H1 (cell line): Measurements from ENCODE around the gene MNX1. TPM values are rescaled to one million over a fixed set of nuclear protein-coding genes. Genes with fewer than 3 reads are reported as not detected.

ENCODE experiments used
- CTCF ChIA-PET: fragments of 300-600 bp; sonication (Branson Sonifier 250); formaldehyde crosslinking; loops from one replicate; lab custom pipeline; 2021; ENCODE audit not compliant: partially characterized antibody; lab: Charles Lee
- POLR2A ChIA-PET: fragments of 300-600 bp; sonication (Branson Sonifier 250); formaldehyde crosslinking; loops from one replicate; lab custom pipeline; 2021; ENCODE audit warnings: inconsistent platforms; ENCODE audit not compliant: partially characterized antibody; lab: Charles Lee
- DNase-seq, 2 experiments: peaks; one replicate each; pipeline versions ENCODE4 v3.0.0 to v3.0.0-alpha.2; 2010 to 2022; ENCODE audit warnings: low spot score in 2 of 2, low read depth in 1 of 2, mixed read lengths in 1 of 2
- FAIRE-seq: peaks from 2 replicates; lab custom pipeline; 2011; peaks lifted over from hg19 to GRCh38; lab: Jason Lieb, UNC
- H2AFZ ChIP-seq: 2 replicates; pipeline ENCODE4 v1.8.1; 2012; ENCODE audit warnings: low read length, inconsistent platforms
- H2AK5ac ChIP-seq: 2 replicates; pipeline ENCODE4 v1.6.1; 2013; ENCODE audit warnings: low read depth, low read length
- H2BK120ac ChIP-seq: replicated peaks from 2 replicates; pipeline ENCODE3; 2013; ENCODE audit warnings: low read depth, low read length, inconsistent platforms
- H2BK12ac ChIP-seq: 2 replicates; pipeline ENCODE4 v1.6.1; 2013; ENCODE audit warnings: low read depth, low read length
- H2BK15ac ChIP-seq: 2 replicates; pipeline ENCODE4 v1.6.1; 2013; ENCODE audit warnings: low read length
- H2BK20ac ChIP-seq: 2 replicates; pipeline ENCODE4 v1.6.1; 2013; ENCODE audit warnings: low read length
- H2BK5ac ChIP-seq: 2 replicates; pipeline ENCODE4 v1.6.1; 2013; ENCODE audit warnings: low read depth, low read length
- H3K14ac ChIP-seq: 2 replicates; pipeline ENCODE4 v1.6.1; 2013; ENCODE audit warnings: inconsistent platforms; ENCODE audit not compliant: insufficient read length
- H3K18ac ChIP-seq: 2 replicates; pipeline ENCODE4 v1.6.1; 2013; ENCODE audit warnings: low read length; ENCODE audit errors: extremely low read depth
- H3K23ac ChIP-seq: 2 replicates; pipeline ENCODE4 v1.6.1; 2013; ENCODE audit warnings: inconsistent platforms; ENCODE audit not compliant: insufficient read length
- H3K23me2 ChIP-seq: 2 replicates; pipeline ENCODE4 v1.6.1; 2013; ENCODE audit warnings: low read depth, low read length
- H3K27ac ChIP-seq: 2 replicates; pipeline ENCODE4 v1.6.1; 2011; ENCODE audit warnings: low read depth, low read length, inconsistent platforms
- H3K27me3 ChIP-seq, 4 experiments: replicated peaks in 1 of 4; 1 replicate in 1 of 4; 2 replicates in 3 of 4; pipeline versions ENCODE4 v1.6.1 to v1.8.1; 2011 to 2013; ENCODE audit warnings: low read length in 3 of 4, mild to moderate bottlenecking in 3 of 4, inconsistent platforms in 2 of 4, mixed read lengths in 2 of 4, moderate library complexity in 1 of 4; ENCODE audit not compliant: control insufficient read depth in 3 of 4, insufficient read depth in 3 of 4; ENCODE audit errors: extremely low read depth in 1 of 4
- H3K36me3 ChIP-seq, 4 experiments: 2 replicates each; pipeline versions ENCODE4 v1.6.1 to v1.8.1; 2011 to 2013; ENCODE audit warnings: mild to moderate bottlenecking in 4 of 4, low read length in 3 of 4, moderate library complexity in 2 of 4, control low read depth in 1 of 4, inconsistent platforms in 1 of 4; ENCODE audit not compliant: insufficient read depth in 4 of 4, control insufficient read depth in 2 of 4
- H3K4ac ChIP-seq: replicated peaks from 2 replicates; pipeline ENCODE3; 2013; ENCODE audit warnings: low read length, low read depth, mixed read lengths, inconsistent platforms; ENCODE audit not compliant: insufficient read length
- H3K4me1 ChIP-seq, 4 experiments: replicated peaks in 1 of 4; 1 replicate in 1 of 4; 2 replicates in 3 of 4; pipeline versions ENCODE4 v1.6.1 to v1.8.1; 2011 to 2013; ENCODE audit warnings: low read length in 3 of 4, inconsistent platforms in 2 of 4, mixed read lengths in 1 of 4; ENCODE audit not compliant: insufficient read depth in 4 of 4, control insufficient read depth in 3 of 4
- H3K4me2 ChIP-seq, 2 experiments: 2 replicates each; pipeline versions ENCODE4 v1.6.1 to v1.8.1; 2011 to 2013; ENCODE audit warnings: low read depth in 2 of 2, low read length in 2 of 2, control low read depth in 1 of 2, inconsistent platforms in 1 of 2, mild to moderate bottlenecking in 1 of 2; ENCODE audit not compliant: insufficient read depth in 1 of 2
- H3K4me3 ChIP-seq, 4 experiments: fragments of 200-600, 300-600 bp in 1 of 4; sonication (generic), shearing (Covaris generic), sonication (Bioruptor Twin) in 1 of 4; 2 replicates each; pipeline versions ENCODE4 v1.5.1 to v1.8.1; 2011 to 2016; ENCODE audit warnings: low read length in 4 of 4, low read depth in 3 of 4, control low read depth in 2 of 4, inconsistent platforms in 2 of 4, mild to moderate bottlenecking in 2 of 4, mixed read lengths in 1 of 4, moderate library complexity in 1 of 4; ENCODE audit not compliant: insufficient read depth in 2 of 4; ENCODE audit errors: extremely low read depth in 1 of 4
- H3K56ac ChIP-seq: replicated peaks from 2 replicates; pipeline ENCODE3; 2013; ENCODE audit warnings: low read depth, mild to moderate bottlenecking, mixed read lengths, low read length, inconsistent platforms; ENCODE audit not compliant: insufficient read length
- H3K79me1 ChIP-seq: 2 replicates; pipeline ENCODE4 v1.6.1; 2013; ENCODE audit warnings: low read depth, low read length, control low read depth
- H3K79me2 ChIP-seq, 2 experiments: 2 replicates each; pipeline versions ENCODE4 v1.6.1 to v1.8.1; 2012 to 2013; ENCODE audit warnings: low read length in 2 of 2, mild to moderate bottlenecking in 2 of 2, inconsistent platforms in 1 of 2; ENCODE audit not compliant: insufficient read depth in 2 of 2, control insufficient read depth in 1 of 2
- H3K9ac ChIP-seq, 4 experiments: replicated peaks in 1 of 4; 1 replicate in 1 of 4; 2 replicates in 3 of 4; pipeline versions ENCODE4 v1.6.1 to v1.8.1; 2011 to 2013; ENCODE audit warnings: low read depth in 3 of 4, low read length in 3 of 4, control low read depth in 2 of 4, mild to moderate bottlenecking in 2 of 4, moderate library complexity in 2 of 4, inconsistent platforms in 1 of 4; ENCODE audit errors: extremely low read depth in 1 of 4
- H3K9me3 ChIP-seq, 2 experiments: 2 replicates each; pipeline versions ENCODE4 v1.6.1 to v1.8.1; 2012 to 2013; ENCODE audit warnings: mild to moderate bottlenecking in 2 of 2, moderate library complexity in 2 of 2, control low read depth in 1 of 2, inconsistent platforms in 1 of 2, low read depth in 1 of 2, low read length in 1 of 2, mixed read lengths in 1 of 2; ENCODE audit not compliant: insufficient read depth in 2 of 2
- H4K20me1 ChIP-seq, 2 experiments: replicated peaks in 1 of 2; 2 replicates each; pipeline versions ENCODE3 to v1.8.1; 2011 to 2013; ENCODE audit warnings: inconsistent platforms in 2 of 2, low read length in 2 of 2, mild to moderate bottlenecking in 1 of 2; ENCODE audit not compliant: insufficient read depth in 2 of 2, control insufficient read depth in 1 of 2
- H4K5ac ChIP-seq: 2 replicates; pipeline ENCODE4 v1.6.1; 2013; ENCODE audit warnings: low read length, low read depth, mixed read lengths, inconsistent platforms; ENCODE audit not compliant: insufficient read length
- H4K8ac ChIP-seq: 2 replicates; pipeline ENCODE4 v1.8.0; 2013; ENCODE audit warnings: mild to moderate bottlenecking, moderate library complexity, low read length, inconsistent platforms; ENCODE audit not compliant: insufficient read depth; ENCODE audit errors: extremely low read depth
- H4K91ac ChIP-seq: replicated peaks from 2 replicates; pipeline ENCODE3; 2013; ENCODE audit warnings: low read length, mixed read lengths, inconsistent platforms; ENCODE audit not compliant: insufficient read length
- BACH1 ChIP-seq: IDR thresholded peaks from 2 replicates; pipeline ENCODE4 v1.6.1; 2012; ENCODE audit warnings: low read length, improper control_type of control experiment
- CEBPB ChIP-seq: IDR thresholded peaks from 2 replicates; pipeline ENCODE4 v1.6.1; 2012; ENCODE audit warnings: low read depth, low read length
- JUN ChIP-seq: IDR thresholded peaks from 2 replicates; pipeline ENCODE4 v1.6.1; 2011; ENCODE audit warnings: low read depth, mild to moderate bottlenecking, improper control_type of control experiment, low read length
- KDM5A ChIP-seq: fragments of 200-600 bp; IDR thresholded peaks from 2 replicates; pipeline ENCODE4 v1.7.1; 2012; ENCODE audit warnings: mild to moderate bottlenecking, low read length, inconsistent platforms, mixed read lengths
- SIRT6 ChIP-seq: IDR thresholded peaks from one replicate; pipeline ENCODE4 v1.7.1; 2012; ENCODE audit warnings: low read length, inconsistent platforms
- SRF ChIP-seq: IDR thresholded peaks from 2 replicates; pipeline ENCODE4 v1.6.1; 2011; ENCODE audit warnings: mild to moderate bottlenecking, low read depth, low read length, moderate library complexity
- TAF1 ChIP-seq: IDR thresholded peaks from 2 replicates; pipeline ENCODE4 v1.6.1; 2011; ENCODE audit warnings: mild to moderate bottlenecking, low read depth, low read length
- TEAD4 ChIP-seq: IDR thresholded peaks from 2 replicates; pipeline ENCODE4 v1.6.1; 2012; ENCODE audit warnings: low read depth, low read length, inconsistent platforms, mixed read lengths
- YY1 ChIP-seq: IDR thresholded peaks from 2 replicates; pipeline ENCODE4 v1.6.1; 2011; ENCODE audit warnings: low read depth, mild to moderate bottlenecking, low read length
- WGBS, 2 experiments: shearing (Covaris generic) in 1 of 2; methylation state at CpG; one replicate each; pipeline versions ENCODE4 v1.1.6 to v1.1.7; 2013 to 2015; ENCODE audit warnings: low lambda C conversion rate in 2 of 2, mixed read lengths in 2 of 2, inconsistent platforms in 1 of 2, low coverage in 1 of 2, missing lambda C conversion rate in 1 of 2; ENCODE audit not compliant: insufficient replicate concordance in 2 of 2, insufficient coverage in 1 of 2, insufficient read length in 1 of 2; ENCODE audit errors: extremely low coverage in 1 of 2, missing lambda C conversion rate in 1 of 2; 5-methylcytosine and 5-hydroxymethylcytosine counted together
- polyA plus RNA-seq, 7 experiments: library from polyadenylated mRNA; depleted of rRNA in 3 of 7; stranded (reverse) in 5 of 7; unstranded in 2 of 7; fragments of >200 nt in 5 of 7; fragments of 200-250 nt in 2 of 7; gene quantifications; 1 replicate in 5 of 7; 2 replicates in 1 of 7; 4 replicates in 1 of 7; pipeline versions ENCODE4 v1.2.1 to v1.2.3, GENCODE V29; 2011 to 2013; ENCODE audit warnings: missing spikeins in 2 of 7, mixed read lengths in 2 of 7
- total RNA-seq: library from RNA; stranded (reverse); fragmentation: NEBNext Ultra II Directional; extraction: Animal tissue kit (Norgen Biotek cat#: 25700); gene quantifications from 2 replicates; pipeline ENCODE4 v1.2.1, GENCODE V29; 2021

Gene MNX1
- total and polyA plus RNA-seq, 2 of the 8 experiments (the other 6 are each of a cell fraction or from before 2014, with no cell fraction given) = 0.39 TPM; not detected in 1

DNA sequence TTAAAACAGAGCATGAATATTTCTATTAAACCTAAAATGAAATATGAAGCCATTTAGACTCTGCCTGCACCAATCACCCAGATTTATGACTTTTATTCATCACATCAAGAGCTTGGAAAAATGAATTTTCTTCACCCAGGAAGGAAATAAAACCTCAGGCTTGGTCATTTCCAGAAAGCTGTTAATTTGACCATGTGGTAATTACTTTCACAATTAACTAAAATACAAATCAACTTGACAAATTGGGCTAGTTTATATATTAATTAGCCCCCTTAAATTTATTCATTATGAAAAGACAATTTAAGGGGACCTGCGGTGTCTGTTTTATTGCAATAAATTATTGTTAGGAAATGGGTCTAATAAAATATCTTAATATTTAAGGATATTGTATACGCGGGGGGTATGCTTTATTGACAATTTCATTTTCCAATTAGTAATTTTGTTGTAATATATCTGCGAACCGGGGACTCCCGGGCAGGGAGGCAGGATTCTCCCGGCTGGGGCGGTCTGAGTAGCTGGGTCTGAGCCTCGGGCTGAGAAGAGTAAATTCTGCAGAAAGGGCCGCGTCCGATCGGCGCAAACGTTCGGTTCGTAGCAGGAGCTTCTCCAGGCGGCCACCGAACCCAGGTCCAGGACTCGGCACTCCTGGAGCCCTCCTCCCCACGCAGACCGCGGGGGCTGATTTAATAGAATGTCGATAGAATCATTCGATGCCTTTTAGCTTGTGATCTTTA, 9.4 kb upstream of the MNX1 start:
- H4K5ac ChIP-seq = no peak overlapping the region
- H3K4me1 ChIP-seq = peaks cover 12 to 51% (median 26%) of the 10 kb centered on the region in 4 experiments
- peaks cover 13 to 26% of the 10 kb centered on the region in 2 experiments for H4K20me1 ChIP-seq
- H2AFZ ChIP-seq = no peak overlapping the region
- H2BK20ac ChIP-seq = no peak overlapping the region
- H3K79me2 ChIP-seq = no peaks in the 10 kb centered on the region
- peak in 1 of 2 experiments; percentile 45 for DNase-seq
- no peak overlapping the region for H2BK12ac ChIP-seq
- no peaks in the 10 kb centered on the region for H3K79me1 ChIP-seq
- no peaks in the 10 kb centered on the region for H3K9me3 ChIP-seq
- CTCF ChIA-PET = interaction anchor here (0.9 to 2.8 kb wide), 4 partner anchors 11 to 116 kb away, joined by 4 to 7 read pairs (median 5); no protein-coding TSS in a partner anchor
- H3K56ac ChIP-seq = no peak overlapping the region
- H2BK15ac ChIP-seq = no peak overlapping the region
- H3K27ac ChIP-seq = no peak overlapping the region
- H2BK120ac ChIP-seq = no peak overlapping the region
- no peak overlapping the region for H4K8ac ChIP-seq
- no peak overlapping the region for H3K9ac ChIP-seq
- no peak overlapping the region for H2BK5ac ChIP-seq
- H3K4me3 ChIP-seq = peak overlapping the region in 1 of 4 experiments; percentile 44; a peak in 1 of 8 replicates
- FAIRE-seq = no peak
- no peak overlapping the region for H3K4ac ChIP-seq
- H3K23ac ChIP-seq = no peak overlapping the region
- H4K91ac ChIP-seq = no peak overlapping the region
- no peak overlapping the region for H3K14ac ChIP-seq
- peaks cover 4% of the 10 kb centered on the region; the same call in 1 of the 2 replicates for H3K23me2 ChIP-seq
- peaks cover 92 to 100% (median 97%) of the 10 kb centered on the region in 4 experiments for H3K27me3 ChIP-seq
- no peak overlapping the region for H3K18ac ChIP-seq
- no peak overlapping the region for H2AK5ac ChIP-seq
- WGBS, 2 experiments = 13% methylated on average over 25 of the region's 25 CpGs; no CpG with 5 or more reads in 1 of the 2 experiments
- peak overlapping the region in 1 of 2 experiments; percentile 59; a peak in 2 of 4 replicates for H3K4me2 ChIP-seq
- POLR2A ChIA-PET = interaction anchor here (0.7 to 3.6 kb wide), 5 partner anchors 10 to 18 kb away, joined by 3 to 15 read pairs (median 4); partner anchors contain the start of gene MNX1
- H3K36me3 ChIP-seq = peaks cover 0 to 5% (median 0%) of the 10 kb centered on the region in 4 experiments; a peak in 1 of 8 replicates
- TF ChIP-seq BACH1 (no peak), JUN (no peak), CEBPB (no peak), SIRT6 (no peak), TEAD4 (no peak), TAF1 (no peak), KDM5A (no peak), SRF (no peak), YY1 (no peak)
